Measurements from ENCODE around the gene KRT24.

Gene KRT24

DNA sequence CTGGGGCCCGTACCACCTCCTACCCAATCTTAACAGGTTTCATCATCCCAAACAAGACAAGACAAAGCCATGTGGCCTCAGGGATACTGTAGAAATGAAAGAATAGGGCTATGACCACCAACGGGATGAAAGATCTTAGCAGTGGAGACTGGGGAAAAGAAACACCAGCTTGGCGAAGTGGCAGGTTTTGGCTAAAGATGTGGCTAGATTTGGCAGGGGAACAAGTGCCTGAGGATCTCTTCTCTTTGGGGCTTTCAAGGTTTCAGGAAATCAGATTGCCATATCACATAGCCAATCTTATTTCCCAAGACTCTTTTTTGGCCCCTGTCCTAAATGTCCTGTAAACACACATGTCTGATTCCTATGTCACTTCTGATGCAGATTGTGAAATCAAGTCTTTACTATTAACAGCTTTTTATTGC lies 6.9 kb downstream of the KRT24 start:
- Histone ChIP-seq H3K4me3 (ENCODE audit: insufficient read length, low read depth) (no peak overlapping the region), H3K9me3 (ENCODE audit: insufficient read depth, low read length) (no peaks in the 10 kb centered on the region), H3K9ac (ENCODE audit: insufficient read length, low read depth) (no peak overlapping the region), H3K4me1 (ENCODE audit: insufficient read depth, insufficient read length) (no peaks in the 10 kb centered on the region), H3K36me3 (ENCODE audit: insufficient read depth, insufficient read length, low read length) (no peaks in the 10 kb centered on the region), H3K27me3 (ENCODE audit: insufficient read depth, insufficient read length) (no peaks in the 10 kb centered on the region)
- TF ChIP-seq ZNF274 (IDR thresholded peaks at IDR 0.05; ENCODE audit: low read depth, low read length) = no peak
- TF ChIP-seq YY1 (IDR thresholded peaks at IDR 0.05; ENCODE audit: insufficient read depth, insufficient read length) = no peak
- no peak for TF ChIP-seq SUZ12 (IDR thresholded peaks at IDR 0.05; ENCODE audit: extremely low read depth, insufficient read depth, insufficient read length)
- no peak for DNase-seq (ENCODE audit: low read depth, low spot score)

DNA sequence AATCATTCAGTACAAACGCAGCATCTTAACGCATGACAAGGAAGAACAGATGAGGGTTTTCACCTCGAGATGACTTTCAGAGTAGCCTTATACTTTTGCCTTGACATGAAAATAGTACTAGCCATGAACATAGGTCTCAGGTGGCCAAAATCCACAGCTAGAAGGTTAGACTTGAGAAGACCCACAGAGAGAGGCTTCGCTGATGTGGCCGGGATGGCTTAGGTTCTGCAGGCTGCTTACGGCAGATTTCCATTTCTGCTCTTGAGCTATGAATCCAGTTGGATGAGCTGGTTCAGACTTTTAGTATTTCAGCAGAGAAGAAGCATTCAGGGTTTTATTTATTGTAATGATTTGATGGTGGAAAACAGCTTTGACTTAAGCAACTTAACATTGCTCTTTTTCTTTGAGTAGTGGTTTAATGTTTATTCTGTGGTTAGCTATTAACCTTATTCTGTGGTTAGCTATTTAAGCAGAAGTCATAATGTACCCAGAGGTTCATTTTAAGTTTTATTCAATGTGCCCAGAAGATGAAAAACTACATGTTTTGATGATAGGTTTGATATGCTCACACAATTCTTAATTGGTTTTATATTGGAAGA lies 7.6 kb downstream of the KRT24 start:
- DNase-seq (ENCODE audit: low read depth, low spot score) = no peak
- TF ChIP-seq YY1 (IDR thresholded peaks at IDR 0.05; ENCODE audit: insufficient read depth, insufficient read length) = no peak
- TF ChIP-seq ZNF274 (IDR thresholded peaks at IDR 0.05; ENCODE audit: low read depth, low read length) = no peak
- no peak for TF ChIP-seq SUZ12 (IDR thresholded peaks at IDR 0.05; ENCODE audit: extremely low read depth, insufficient read depth, insufficient read length)
- Histone ChIP-seq H3K4me1 (ENCODE audit: insufficient read depth, insufficient read length) (no peaks in the 10 kb centered on the region), H3K9ac (ENCODE audit: insufficient read length, low read depth) (no peak overlapping the region), H3K9me3 (ENCODE audit: insufficient read depth, low read length) (no peaks in the 10 kb centered on the region), H3K36me3 (ENCODE audit: insufficient read depth, insufficient read length, low read length) (no peaks in the 10 kb centered on the region), H3K27me3 (ENCODE audit: insufficient read depth, insufficient read length) (no peaks in the 10 kb centered on the region), H3K4me3 (ENCODE audit: insufficient read length, low read depth) (no peak overlapping the region)

DNA sequence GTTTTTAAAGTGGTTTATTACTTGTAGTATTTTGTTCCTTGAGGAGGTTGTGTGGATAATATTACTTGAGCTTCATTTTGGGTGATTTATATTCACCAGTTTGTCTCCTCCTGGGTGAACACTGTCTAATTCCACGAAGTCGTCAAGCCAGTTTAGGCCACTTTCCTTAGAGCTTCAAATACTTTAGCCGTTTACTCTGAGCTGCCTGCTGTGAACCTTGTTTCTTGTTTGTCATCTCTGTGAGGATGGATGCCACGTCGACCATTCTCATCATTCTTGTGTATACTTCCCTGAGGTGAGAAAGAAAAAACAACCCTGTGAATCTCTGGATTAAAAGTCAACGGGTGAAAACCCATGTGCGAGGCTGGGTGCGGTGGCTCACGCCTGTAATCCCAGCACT lies 9.0 kb downstream of the KRT24 start:
- TF ChIP-seq ZNF274 (IDR thresholded peaks at IDR 0.05; ENCODE audit: low read depth, low read length) (no peak), YY1 (IDR thresholded peaks at IDR 0.05; ENCODE audit: insufficient read depth, insufficient read length) (no peak), SUZ12 (IDR thresholded peaks at IDR 0.05; ENCODE audit: extremely low read depth, insufficient read depth, insufficient read length) (no peak)

DNA sequence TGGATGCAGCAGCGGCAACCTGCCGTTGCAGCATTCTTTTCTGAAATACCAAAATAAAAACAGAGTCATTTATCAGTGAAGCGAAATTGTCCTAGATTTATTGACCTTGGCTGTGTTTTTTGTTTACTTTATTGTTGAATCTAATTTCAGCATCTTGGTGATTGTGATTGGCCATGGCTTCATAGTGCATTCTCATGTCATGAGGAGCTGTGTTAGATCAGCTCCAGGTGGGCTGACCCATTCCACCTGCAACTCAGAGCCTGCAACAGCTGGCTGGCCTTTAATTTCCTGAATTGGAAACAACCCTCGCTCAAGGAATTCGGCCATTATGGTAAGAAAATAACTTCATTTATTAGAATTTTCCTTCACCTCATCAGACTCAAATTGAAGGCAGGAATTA lies 16.4 kb downstream of the KRT24 start:
- Histone ChIP-seq H3K27me3 (ENCODE audit: insufficient read depth, insufficient read length) (no peaks in the 10 kb centered on the region), H3K36me3 (ENCODE audit: insufficient read depth, insufficient read length, low read length) (no peaks in the 10 kb centered on the region)

More for the DNA sequence above, 9.0 kb downstream of the KRT24 start:
- H3K36me3 ChIP-seq (ENCODE audit: insufficient read depth, insufficient read length, low read length) = no peaks in the 10 kb centered on the region
- no peak for DNase-seq (ENCODE audit: low read depth, low spot score)
- H3K27me3 ChIP-seq (ENCODE audit: insufficient read depth, insufficient read length) = no peaks in the 10 kb centered on the region
- no peak overlapping the region for H3K4me3 ChIP-seq (ENCODE audit: insufficient read length, low read depth)
- no peaks in the 10 kb centered on the region for H3K9me3 ChIP-seq (ENCODE audit: insufficient read depth, low read length)
- no peak overlapping the region for H3K9ac ChIP-seq (ENCODE audit: insufficient read length, low read depth)
- H3K4me1 ChIP-seq (ENCODE audit: insufficient read depth, insufficient read length) = no peaks in the 10 kb centered on the region

DNA sequence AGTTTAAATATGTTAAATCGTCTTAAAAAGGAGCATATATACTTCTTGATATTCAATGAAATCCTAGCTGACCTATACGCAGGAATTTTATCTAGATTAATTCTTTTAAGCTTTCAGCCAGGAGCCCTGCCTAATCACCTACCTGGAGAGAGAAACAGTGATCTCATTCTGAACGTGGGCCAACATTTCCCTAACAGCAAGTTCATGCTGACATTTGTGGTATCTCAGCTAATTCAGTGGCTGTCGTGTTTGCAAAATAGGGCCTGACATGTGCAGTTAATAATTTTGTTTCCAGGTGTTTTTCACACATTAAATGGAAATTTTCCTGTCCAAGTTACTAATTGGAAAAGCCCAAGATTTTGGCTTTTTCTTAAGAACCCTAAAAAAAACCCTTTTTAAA lies 17.4 kb downstream of the KRT24 start:
- H3K4me3 ChIP-seq (ENCODE audit: insufficient read length, low read depth) = no peak overlapping the region
- H3K36me3 ChIP-seq (ENCODE audit: insufficient read depth, insufficient read length, low read length) = no peaks in the 10 kb centered on the region
- H3K27me3 ChIP-seq (ENCODE audit: insufficient read depth, insufficient read length) = no peaks in the 10 kb centered on the region
- no peak for DNase-seq (ENCODE audit: low read depth, low spot score)
- no peak overlapping the region for H3K9ac ChIP-seq (ENCODE audit: insufficient read length, low read depth)
- no peaks in the 10 kb centered on the region for H3K9me3 ChIP-seq (ENCODE audit: insufficient read depth, low read length)
- TF ChIP-seq SUZ12 (IDR thresholded peaks at IDR 0.05; ENCODE audit: extremely low read depth, insufficient read depth, insufficient read length) = no peak
- TF ChIP-seq YY1 (IDR thresholded peaks at IDR 0.05; ENCODE audit: insufficient read depth, insufficient read length) = no peak
- no peak for TF ChIP-seq ZNF274 (IDR thresholded peaks at IDR 0.05; ENCODE audit: low read depth, low read length)
- H3K4me1 ChIP-seq (ENCODE audit: insufficient read depth, insufficient read length) = no peaks in the 10 kb centered on the region

More for the DNA sequence above, 16.4 kb downstream of the KRT24 start:
- Histone ChIP-seq H3K4me1 (ENCODE audit: insufficient read depth, insufficient read length) (no peaks in the 10 kb centered on the region), H3K4me3 (ENCODE audit: insufficient read length, low read depth) (no peak overlapping the region), H3K9ac (ENCODE audit: insufficient read length, low read depth) (no peak overlapping the region), H3K9me3 (ENCODE audit: insufficient read depth, low read length) (no peaks in the 10 kb centered on the region)
- TF ChIP-seq YY1 (IDR thresholded peaks at IDR 0.05; ENCODE audit: insufficient read depth, insufficient read length) = no peak
- DNase-seq (ENCODE audit: low read depth, low spot score) = no peak

DNA sequence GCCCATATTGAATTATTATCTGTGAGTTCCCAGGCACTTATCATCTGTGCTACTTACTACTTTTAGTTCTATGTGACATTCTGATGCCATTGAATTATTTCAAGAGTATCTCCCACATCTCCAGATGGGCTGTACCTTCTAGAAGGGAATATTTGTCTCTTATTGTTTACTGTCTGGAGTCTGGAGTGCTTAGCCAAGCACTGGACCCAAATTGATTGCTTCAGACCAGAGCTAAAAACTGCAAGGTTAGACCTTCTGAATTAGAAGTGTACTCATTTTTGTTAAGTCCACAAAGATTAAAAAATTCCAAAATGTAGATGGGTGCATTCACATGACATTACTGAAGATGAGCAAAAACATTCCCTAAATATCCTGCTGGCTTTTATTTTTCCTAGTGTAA lies 22.6 kb downstream of the KRT24 start:
- no peak for TF ChIP-seq YY1 (IDR thresholded peaks at IDR 0.05; ENCODE audit: insufficient read depth, insufficient read length)
- TF ChIP-seq SUZ12 (IDR thresholded peaks at IDR 0.05; ENCODE audit: extremely low read depth, insufficient read depth, insufficient read length) = no peak
- no peak for TF ChIP-seq ZNF274 (IDR thresholded peaks at IDR 0.05; ENCODE audit: low read depth, low read length)
- no peak overlapping the region for H3K4me3 ChIP-seq (ENCODE audit: insufficient read length, low read depth)
- no peak overlapping the region for H3K9ac ChIP-seq (ENCODE audit: insufficient read length, low read depth)
- H3K36me3 ChIP-seq (ENCODE audit: insufficient read depth, insufficient read length, low read length) = no peaks in the 10 kb centered on the region
- no peaks in the 10 kb centered on the region for H3K4me1 ChIP-seq (ENCODE audit: insufficient read depth, insufficient read length)
- H3K9me3 ChIP-seq (ENCODE audit: insufficient read depth, low read length) = no peaks in the 10 kb centered on the region
- no peaks in the 10 kb centered on the region for H3K27me3 ChIP-seq (ENCODE audit: insufficient read depth, insufficient read length)
- no peak for DNase-seq (ENCODE audit: low read depth, low spot score)

DNA sequence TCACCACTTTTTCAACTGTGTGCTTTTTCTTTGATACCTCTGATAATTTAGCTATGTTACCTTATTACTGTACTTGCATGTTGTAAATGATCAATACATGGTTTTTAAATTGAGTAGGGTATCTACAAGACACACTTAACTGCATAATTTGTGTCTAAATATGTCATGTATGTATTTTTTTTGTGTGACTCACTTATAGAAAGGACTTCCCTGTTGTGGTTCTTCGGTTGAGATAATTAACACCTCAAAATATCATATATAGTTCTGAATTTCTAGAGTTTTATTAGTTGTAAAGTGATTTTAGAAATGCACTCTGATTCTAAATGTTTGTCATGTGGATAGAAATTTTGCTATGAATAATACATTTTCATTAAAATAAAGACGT lies 24.0 kb downstream of the KRT24 start:
- Histone ChIP-seq H3K4me1 (ENCODE audit: insufficient read depth, insufficient read length) (no peaks in the 10 kb centered on the region), H3K4me3 (ENCODE audit: insufficient read length, low read depth) (no peak overlapping the region), H3K36me3 (ENCODE audit: insufficient read depth, insufficient read length, low read length) (no peaks in the 10 kb centered on the region), H3K27me3 (ENCODE audit: insufficient read depth, insufficient read length) (no peaks in the 10 kb centered on the region), H3K9ac (ENCODE audit: insufficient read length, low read depth) (no peak overlapping the region), H3K9me3 (ENCODE audit: insufficient read depth, low read length) (no peaks in the 10 kb centered on the region)
- no peak for TF ChIP-seq YY1 (IDR thresholded peaks at IDR 0.05; ENCODE audit: insufficient read depth, insufficient read length)
- no peak for TF ChIP-seq SUZ12 (IDR thresholded peaks at IDR 0.05; ENCODE audit: extremely low read depth, insufficient read depth, insufficient read length)
- no peak for TF ChIP-seq ZNF274 (IDR thresholded peaks at IDR 0.05; ENCODE audit: low read depth, low read length)
- DNase-seq (ENCODE audit: low read depth, low spot score) = no peak

Measured in NT2/D1 (cell line).